PC-9 (cell line): ENCODE data around the gene IL10RB.

Experiments used
- CTCF ChIP-seq: fragments of 200-600 bp; sonication (generic); conservative IDR thresholded peaks from 2 replicates; pipeline ENCODE4 v1.6.1; 2017; ENCODE audit warnings: mixed run types, antibody characterized with exemption, mild to moderate bottlenecking, moderate library complexity
- EZH2 ChIP-seq: fragments of 200-600 bp; sonication (generic); IDR thresholded peaks from 2 replicates; pipeline ENCODE4 v1.8.0; 2017; ENCODE audit warnings: antibody characterized with exemption, low read depth

- TF ChIP-seq CTCF (no peak), EZH2 (no peak)
Observed at GRCh38 chr21:33291686-33292085, 25.5 kb downstream of the IL10RB start.
